NCI-H2171 treated with DMSO at 0.1 percent for 48 hours (cell line): Measurements from ENCODE around the gene ASIC1.

Experiments
- DNase-seq: peaks from one replicate; lab custom pipeline; 2025; lab: John Stamatoyannopoulos, UW

ASIC1 gene

DNA sequence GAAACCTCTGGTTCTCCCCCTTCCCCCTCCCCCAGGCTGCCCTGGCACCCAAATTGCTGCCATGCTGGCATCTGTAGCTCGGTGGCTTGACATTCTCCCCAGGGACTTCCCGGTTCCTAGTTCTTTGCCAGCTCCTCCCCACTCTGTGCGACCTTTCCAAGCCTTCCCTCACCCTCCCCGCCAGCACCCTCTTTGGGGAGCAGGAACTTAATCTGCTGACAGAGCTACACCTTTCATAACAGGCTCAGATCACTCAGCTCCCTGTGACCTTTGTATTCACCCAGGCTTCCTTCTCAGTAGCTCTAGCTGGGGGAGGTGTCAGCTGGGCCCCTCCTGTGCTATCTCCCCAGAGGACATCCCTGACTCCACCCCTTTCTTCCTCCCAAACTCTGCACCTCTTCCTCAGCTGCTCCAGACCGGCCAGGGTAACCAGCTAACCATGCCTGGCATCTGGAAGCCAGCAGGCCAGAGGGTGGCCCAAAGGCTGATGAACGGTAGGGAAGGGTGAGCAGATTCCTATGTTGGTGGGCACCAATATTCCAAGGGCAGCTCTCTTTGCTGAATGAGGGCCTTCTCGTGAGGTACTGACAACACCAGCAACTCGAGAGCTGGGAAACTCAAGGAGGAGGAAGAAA, 52.8 kb downstream of the ASIC1 start:
- peak; percentile 85 for DNase-seq

DNA sequence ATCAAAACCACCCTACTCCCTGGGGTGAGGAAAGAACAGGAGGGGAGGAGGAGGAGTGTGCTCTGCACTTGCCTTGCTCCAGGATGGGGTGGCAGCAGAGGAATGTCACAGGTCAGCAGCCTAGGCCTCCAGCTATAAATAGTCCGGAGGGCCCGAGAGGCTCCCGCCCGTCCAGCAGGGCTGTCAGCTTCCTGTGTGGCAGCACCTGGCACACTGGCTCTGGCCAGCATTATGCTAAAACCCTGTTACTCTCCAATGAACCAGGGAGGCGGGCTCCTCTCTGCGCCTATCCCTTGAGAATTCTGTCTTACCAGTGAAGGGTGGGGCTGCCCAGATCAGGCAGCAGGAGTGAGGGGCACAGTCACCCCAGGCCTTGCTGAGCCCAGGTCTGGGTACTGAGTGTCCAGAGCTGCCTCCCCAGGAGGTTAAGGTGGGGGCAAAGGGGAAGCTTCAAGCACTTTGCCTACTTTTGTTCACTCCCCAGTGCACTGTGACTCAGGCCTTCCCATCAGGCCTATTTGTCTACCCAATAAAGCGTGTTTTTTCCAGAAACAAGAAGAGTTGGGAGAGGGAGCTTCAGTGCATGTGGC, 53.5 kb downstream of the ASIC1 start:
- DNase-seq: peak; percentile 70

DNA sequence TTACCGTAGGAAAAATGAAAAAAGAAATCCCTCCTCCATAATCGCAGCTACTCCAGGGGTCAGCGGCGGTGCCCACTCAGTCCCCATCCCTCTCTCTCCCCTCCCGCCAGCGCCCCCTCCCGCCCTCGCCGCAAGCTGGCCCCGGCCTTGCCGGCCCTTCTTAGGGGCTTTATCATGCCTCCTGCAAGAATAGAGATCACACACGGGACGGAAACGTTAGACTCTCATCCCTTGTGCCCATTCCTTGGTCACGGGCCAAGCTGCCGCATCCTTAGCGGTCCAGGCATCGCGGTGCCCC, 53.9 kb downstream of the ASIC1 start:
- DNase-seq: no peak

DNA sequence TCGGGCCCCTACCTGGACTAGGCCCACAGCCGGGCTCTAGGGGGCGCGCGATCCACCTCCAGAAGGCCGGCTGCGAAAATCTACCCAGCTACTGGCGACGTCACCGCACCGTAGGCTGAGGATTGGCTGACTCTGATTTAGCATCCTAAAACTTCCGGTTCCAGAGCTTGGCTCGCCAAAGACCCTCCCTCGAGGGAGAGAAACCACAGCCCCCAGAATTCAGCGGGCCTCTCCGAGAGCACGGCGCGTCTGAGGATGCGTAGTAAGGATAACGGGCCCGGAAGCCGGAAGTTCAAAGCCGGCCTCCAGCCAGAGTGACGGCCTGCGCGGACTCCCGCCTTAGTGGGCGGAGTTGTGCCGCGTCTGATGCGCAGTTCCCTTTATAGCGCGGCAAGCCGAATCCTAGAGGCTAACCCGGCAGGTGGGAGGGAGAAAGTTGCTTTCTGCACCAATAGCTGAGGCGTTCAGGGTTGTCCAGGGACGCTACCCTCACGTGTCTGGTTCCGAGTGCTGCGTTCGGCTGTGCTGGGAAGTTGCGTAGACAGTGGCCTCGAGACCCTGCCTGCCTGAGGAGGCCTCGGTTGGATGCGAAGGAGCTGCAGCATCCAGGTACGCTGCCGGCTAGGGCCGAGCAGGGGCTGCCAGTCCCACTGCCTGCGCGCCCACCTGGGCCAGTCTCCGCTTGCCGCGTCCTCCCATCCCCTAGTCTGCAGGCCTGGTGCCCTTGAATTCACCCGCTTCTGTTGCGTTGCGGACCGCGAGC, 54.5 kb downstream of the ASIC1 start, which contains the start of gene COX14:
COX14 (plus strand) TSS at position 544 of the 763 bp plus-strand sequence. CDS start 7,808 bp downstream, outside the sequence.
- DNase-seq: peak; percentile 99

DNA sequence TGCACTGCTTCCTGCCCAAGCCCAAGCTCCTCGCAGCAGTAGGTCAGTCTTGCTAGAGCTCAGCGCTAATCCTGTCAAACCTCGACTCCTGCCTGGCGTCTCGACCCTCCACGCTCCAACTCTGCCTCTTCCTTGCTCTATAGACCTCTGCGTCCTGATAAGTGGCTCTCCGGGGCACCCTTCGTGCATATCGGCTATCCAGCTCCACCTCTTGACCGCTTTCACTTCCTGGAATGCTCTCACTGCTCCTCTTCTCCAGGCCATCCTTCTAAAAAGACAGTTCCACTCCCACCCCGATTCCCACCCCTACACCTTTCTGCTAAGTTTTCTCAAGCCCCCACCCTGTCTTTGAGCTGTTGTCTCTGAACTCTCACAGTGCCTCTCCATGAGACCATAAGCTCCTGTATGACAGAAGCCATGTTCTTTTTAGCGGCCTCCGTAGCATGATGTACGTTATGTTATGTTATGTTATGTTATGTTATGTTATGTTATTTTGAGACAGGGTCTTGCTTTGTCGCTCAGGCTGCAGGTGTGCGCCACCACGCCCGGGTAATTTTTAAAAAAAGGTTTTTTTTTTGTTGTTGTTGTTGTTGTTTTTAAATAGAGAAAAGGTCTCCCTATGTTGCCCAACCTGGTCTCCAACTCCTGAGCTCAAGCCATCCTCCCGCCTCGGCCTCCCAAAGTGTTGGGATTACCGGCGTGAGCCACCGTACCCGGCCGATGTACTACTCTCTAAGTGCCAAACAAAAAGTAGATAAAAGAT, 55.2 kb downstream of the ASIC1 start:
- DNase-seq: peak; percentile 56

DNA sequence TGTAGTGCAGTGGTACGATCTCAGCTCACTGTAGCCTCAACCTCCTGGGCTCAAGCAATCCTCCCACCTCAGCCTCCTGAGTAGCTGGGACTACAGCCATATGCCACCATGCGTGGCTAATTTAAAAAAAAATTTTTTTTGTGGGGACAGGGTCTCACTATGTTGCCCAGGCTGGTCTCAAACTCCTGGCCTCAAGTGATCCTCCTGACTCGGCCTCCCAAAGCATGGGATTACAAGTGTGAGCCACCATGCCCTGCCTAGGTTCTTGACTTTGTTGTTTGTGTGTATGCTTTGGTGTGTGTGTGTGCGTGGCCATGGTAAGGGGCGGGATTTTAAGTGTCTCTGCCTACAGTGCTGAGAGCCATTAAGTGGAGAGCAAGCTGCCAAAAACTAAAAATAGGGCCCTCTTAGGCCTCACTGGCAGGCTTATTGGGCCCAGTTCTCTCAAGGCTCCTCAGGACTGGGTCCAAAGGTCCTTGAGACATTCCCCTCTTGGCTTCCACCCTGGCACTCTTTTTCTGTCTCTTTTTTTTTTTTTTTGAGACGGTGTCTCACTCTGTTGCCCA, 59.7 kb downstream of the ASIC1 start:
- no peak for DNase-seq

DNA sequence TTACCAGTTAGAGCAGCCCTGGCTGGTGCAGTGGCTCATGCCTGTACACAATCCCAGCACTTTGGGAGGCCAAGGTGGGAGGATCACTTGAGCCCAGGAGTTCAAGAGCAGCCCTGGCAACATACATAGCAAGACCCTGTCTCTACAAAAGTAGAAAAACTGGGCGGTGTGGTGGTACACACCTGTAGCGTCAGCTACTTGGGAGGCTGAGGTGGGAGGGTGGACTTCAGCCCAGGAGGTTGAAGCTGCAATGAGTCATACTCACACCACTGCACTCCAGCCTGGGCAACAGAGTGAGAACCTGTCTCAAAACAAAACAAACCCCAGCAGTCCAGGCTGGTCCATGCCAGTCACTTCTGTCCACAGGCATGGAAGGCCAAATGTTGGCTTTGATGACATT, 62.0 kb downstream of the ASIC1 start:
- DNase-seq: no peak

DNA sequence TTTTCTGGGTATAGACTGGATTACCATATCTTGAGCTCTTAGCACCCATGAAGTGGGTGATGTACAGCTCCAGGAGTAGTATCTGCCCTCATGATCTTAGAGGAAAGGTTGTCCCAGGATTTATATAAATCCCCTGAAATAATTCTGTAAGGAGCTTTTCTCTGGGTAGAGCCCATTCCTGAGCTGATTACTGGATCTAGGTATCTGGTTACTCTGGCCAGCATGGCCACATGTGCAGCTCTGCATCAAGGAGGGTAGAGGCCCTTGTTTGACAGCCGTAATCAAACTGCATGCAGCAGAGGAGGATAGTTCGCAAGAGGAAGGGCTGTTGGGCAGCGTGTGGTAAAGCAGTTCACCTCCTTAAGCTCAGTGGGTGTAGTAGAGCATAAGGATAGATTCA, 63.1 kb downstream of the ASIC1 start:
- no peak for DNase-seq

DNA sequence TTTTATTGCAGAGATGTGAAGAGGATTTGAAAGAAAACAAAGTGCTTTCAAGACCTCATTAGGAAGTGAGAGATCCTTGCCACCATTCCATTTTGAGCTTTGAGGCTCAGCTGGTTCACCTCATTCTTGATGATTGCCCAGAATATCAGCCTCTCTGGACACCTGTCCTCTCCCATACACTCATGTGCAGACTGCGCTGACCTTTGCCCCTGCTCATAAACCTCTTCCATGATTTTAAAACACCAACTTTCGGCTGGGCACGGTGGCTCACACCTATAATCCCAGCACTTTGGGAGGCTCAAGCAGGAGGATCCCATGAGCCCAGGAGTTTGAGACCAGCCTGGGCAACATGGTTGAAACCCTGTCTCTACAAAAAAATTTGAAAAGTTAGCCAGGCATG, 63.6 kb downstream of the ASIC1 start:
- no peak for DNase-seq

DNA sequence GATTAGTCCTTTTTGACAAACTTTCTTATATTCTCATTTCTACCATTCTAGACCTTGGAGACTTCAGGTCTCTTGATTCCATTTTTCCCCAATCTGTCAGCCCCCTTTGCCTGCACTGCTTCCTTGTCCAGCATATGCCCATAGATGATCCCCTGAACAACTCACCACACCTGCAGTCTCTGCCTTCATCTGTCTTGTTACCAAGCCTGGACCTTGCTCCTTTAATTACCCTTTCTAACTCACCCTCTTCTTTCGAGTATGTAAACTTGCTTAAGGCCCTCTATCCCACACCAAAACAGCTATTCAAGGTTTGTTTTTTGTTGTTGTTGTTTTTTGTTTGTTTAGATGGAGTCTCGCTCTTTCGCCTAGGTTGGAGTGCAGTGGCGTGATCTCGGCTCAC, 64.2 kb downstream of the ASIC1 start:
- DNase-seq: no peak

DNA sequence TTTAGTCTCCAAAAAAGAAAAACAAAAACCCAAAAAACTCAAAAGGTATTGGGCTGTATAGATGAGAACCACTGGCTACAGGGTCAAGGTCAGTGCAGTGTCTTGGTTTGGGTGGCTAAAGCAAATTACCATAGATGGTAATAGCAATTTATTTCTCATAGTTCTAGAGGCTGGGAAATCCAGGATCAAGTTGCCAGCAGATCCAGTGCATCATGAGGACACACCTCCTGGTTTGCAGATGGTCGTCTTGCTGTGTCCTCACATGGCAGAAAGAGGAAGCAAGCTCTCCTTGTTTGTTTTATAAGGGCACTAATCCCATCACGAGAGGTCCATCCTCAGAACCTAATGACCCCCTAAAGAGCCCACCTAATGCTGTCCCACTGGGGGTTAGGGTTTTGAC, 65.8 kb downstream of the ASIC1 start:
- DNase-seq: no peak

DNA sequence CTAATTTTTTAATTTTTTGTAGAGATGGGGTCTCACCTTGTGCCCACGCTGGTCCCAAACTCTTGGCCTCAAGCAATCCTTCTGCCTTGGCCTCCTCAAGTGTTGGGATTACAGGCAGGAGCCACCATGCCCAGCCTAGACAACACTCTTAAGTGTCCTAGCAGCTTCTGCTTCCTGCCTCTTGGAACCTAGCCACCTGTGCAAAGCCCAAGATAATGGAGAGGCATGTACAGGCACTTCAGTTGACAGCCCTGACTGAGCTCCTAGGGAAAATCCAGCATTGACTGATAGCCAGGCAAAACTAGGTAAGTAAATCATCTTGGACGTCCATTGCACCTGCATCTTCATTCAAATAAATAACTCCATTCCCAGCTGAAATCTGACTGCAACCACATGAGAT, 70.2 kb downstream of the ASIC1 start:
- DNase-seq: peak; percentile 48

DNA sequence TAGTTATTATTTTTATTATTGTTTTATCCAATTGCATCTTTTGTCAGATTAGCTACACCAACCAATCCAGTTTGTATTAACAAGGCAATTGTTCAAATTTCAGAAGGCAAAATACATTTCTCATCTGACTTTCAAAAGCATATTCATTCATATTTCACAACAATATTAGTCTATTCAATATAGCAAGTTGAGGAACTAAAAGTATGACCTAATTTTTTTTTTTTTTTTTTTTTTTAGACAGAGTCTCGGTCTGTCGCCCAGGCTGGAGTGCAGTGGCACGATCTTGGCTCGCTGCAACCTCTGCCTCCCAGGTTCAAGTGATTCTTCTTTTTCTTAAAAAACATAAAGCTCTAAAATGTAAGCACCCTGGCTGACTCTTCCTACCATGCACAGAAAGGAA, 71.9 kb downstream of the ASIC1 start:
- no peak for DNase-seq

DNA sequence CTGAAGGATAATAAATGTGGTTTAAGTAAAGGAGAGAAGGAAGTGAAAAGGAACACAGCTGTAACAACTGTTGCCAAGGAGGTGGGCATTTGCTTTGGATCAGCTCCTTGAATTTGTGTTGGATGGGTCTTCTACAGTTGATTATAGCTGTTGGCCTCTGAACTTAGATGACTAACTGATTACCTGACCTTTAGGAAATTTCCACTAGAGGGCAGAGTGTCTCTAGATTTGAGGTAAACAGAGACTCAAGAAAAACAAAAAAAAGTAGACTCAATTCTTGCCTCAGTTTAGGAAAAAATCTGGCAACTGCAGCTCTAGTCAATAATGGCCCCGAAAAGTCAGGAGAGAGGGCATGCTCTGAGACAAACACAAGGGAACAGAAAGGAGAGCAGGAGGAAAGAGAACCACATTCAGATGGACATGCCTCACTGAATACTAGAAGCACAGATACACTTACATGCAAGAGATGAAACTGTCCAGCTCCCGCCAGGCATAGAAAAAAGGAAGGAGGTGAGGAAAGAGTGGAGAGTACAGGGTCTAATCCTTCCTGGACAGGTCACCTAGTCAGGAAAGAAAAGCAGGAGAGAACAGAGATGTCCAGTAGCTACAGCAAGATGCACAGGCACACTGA, 75.2 kb downstream of the ASIC1 start:
- peak; percentile 58 for DNase-seq
